ENCODE data around the gene CDK19.
"Not testable (repeated sequence)": the region's sequence is repeated elsewhere in the genome, so short reads cannot be mapped to it uniquely, and the experiment has no call there.

The CDK19 gene

GRCh38 chr6:110620065-110620464 is 195.2 kb downstream of the CDK19 start:
- no peak for DNase-seq (ENCODE audit: low read depth)

GRCh38 chr6:110619275-110619908 is 195.9 kb downstream of the CDK19 start:
- DNase-seq (ENCODE audit: low read depth): no peak

GRCh38 chr6:110618591-110619267 is 196.5 kb downstream of the CDK19 start:
- no peak for DNase-seq (ENCODE audit: low read depth)

- no peak for DNase-seq (ENCODE audit: low read depth)
These were observed 198.2 kb downstream of the CDK19 start for GRCh38 chr6:110617057-110617456.

GRCh38 chr6:110615722-110616121 is 199.5 kb downstream of the CDK19 start:
- DNase-seq (ENCODE audit: low read depth): no peak

- no peak for DNase-seq (ENCODE audit: low read depth)
These were observed 200.7 kb downstream of the CDK19 start for GRCh38 chr6:110614586-110614985.

GRCh38 chr6:110614106-110614505 is 201.2 kb downstream of the CDK19 start:
- DNase-seq (ENCODE audit: low read depth): no peak

- DNase-seq (ENCODE audit: low read depth): no peak
These were observed 201.9 kb downstream of the CDK19 start for GRCh38 chr6:110613356-110613755.

GRCh38 chr6:110612298-110612697 is 203.0 kb downstream of the CDK19 start:
- DNase-seq (ENCODE audit: low read depth): no peak

GRCh38 chr6:110609101-110609500 is 206.2 kb downstream of the CDK19 start:
- no peak for DNase-seq (ENCODE audit: low read depth)

GRCh38 chr6:110608151-110608550 is 207.1 kb downstream of the CDK19 start:
- DNase-seq (ENCODE audit: low read depth): no peak

GRCh38 chr6:110606151-110606550 is 209.1 kb downstream of the CDK19 start:
- no peak for DNase-seq (ENCODE audit: low read depth)

GRCh38 chr6:110600640-110601039 is 214.6 kb downstream of the CDK19 start:
- DNase-seq (ENCODE audit: low read depth): not testable (repeated sequence)

- DNase-seq (ENCODE audit: low read depth): no peak
These were observed 217.5 kb downstream of the CDK19 start for GRCh38 chr6:110597761-110598160.

- DNase-seq (ENCODE audit: low read depth): no peak
These were observed 218.9 kb downstream of the CDK19 start for GRCh38 chr6:110596354-110596753.

GRCh38 chr6:110595112-110595511 is 220.2 kb downstream of the CDK19 start:
- no peak for DNase-seq (ENCODE audit: low read depth)

- DNase-seq (ENCODE audit: low read depth): no peak
These were observed 221.6 kb downstream of the CDK19 start for GRCh38 chr6:110593637-110594036.

GRCh38 chr6:110592765-110593164 is 222.5 kb downstream of the CDK19 start:
- DNase-seq (ENCODE audit: low read depth): no peak

- no peak for DNase-seq (ENCODE audit: low read depth)
These were observed 224.4 kb downstream of the CDK19 start for GRCh38 chr6:110590821-110591351.

- no peak for DNase-seq (ENCODE audit: low read depth)
These were observed 225.3 kb downstream of the CDK19 start for GRCh38 chr6:110589865-110590513.

- DNase-seq (ENCODE audit: low read depth): no peak
These were observed 227.9 kb downstream of the CDK19 start for GRCh38 chr6:110587328-110587727.

- DNase-seq (ENCODE audit: low read depth): no peak
These were observed 233.6 kb downstream of the CDK19 start for GRCh38 chr6:110581679-110582078.

GRCh38 chr6:110577596-110578167 is 237.6 kb downstream of the CDK19 start:
- DNase-seq (ENCODE audit: low read depth): not testable (repeated sequence)

Measured in activated T-helper 9 cell treated with anti-CD3 and anti-CD28 coated beads, Interleukin-2, amount 50 U/mL, for 16 hours (primary cell).